GM19324 (cell line): ENCODE measurements around the gene CACNA1H.

Experiments
- ATAC-seq: cut with Tn5 transposase; IDR thresholded peaks from one replicate; pipeline ENCODE4 v1.9.1; 2021; ENCODE audit warnings: mild to moderate bottlenecking, moderate library complexity; ENCODE audit not compliant: unreplicated experiment, low FRiP score

The CACNA1H gene

GRCh38 chr16:1140582-1141162 is 12.2 kb upstream of the CACNA1H start:
- no peak for ATAC-seq

- no peak for ATAC-seq
Observed at GRCh38 chr16:1141191-1141590, 11.7 kb upstream of the CACNA1H start.

- no peak for ATAC-seq
Observed at GRCh38 chr16:1141716-1142115, 11.2 kb upstream of the CACNA1H start.

- ATAC-seq, result no peak
Observed at GRCh38 chr16:1142911-1143310, 10.0 kb upstream of the CACNA1H start.

- ATAC-seq, result no peak
Observed at GRCh38 chr16:1143761-1144450, 9.0 kb upstream of the CACNA1H start.

- ATAC-seq, result no peak
Observed at GRCh38 chr16:1144476-1145382, 8.2 kb upstream of the CACNA1H start.

- no peak for ATAC-seq
Observed at GRCh38 chr16:1145383-1146100, 7.4 kb upstream of the CACNA1H start.

- ATAC-seq, result no peak
Observed at GRCh38 chr16:1146409-1146808, 6.5 kb upstream of the CACNA1H start.

- no peak for ATAC-seq
Observed at GRCh38 chr16:1147027-1147426, 5.9 kb upstream of the CACNA1H start.

- ATAC-seq, result no peak
Observed at GRCh38 chr16:1149101-1149636, 3.7 kb upstream of the CACNA1H start.

- ATAC-seq, result no peak
Observed at GRCh38 chr16:1150511-1150982, 2.4 kb upstream of the CACNA1H start.

- ATAC-seq, result no peak
Observed at GRCh38 chr16:1151424-1152122, 1.3 kb upstream of the CACNA1H start.

GRCh38 chr16:1152123-1152638 is 725 bp upstream of the CACNA1H start:
- ATAC-seq, result no peak

GRCh38 chr16:1153480-1154160 is 714 bp downstream of the CACNA1H start:
- ATAC-seq, result no peak

- ATAC-seq, result no peak
Observed at GRCh38 chr16:1154291-1154886, 1.5 kb downstream of the CACNA1H start.

GRCh38 chr16:1154887-1155331 is 2.0 kb downstream of the CACNA1H start:
- ATAC-seq, result no peak

GRCh38 chr16:1155353-1156054 is 2.6 kb downstream of the CACNA1H start:
- no peak for ATAC-seq
